H1 (cell line): Measurements from ENCODE around the gene CORO7. TPM values are rescaled to one million over a fixed set of nuclear protein-coding genes. Genes with fewer than 3 reads are reported as not detected.

Experiments used
- CTCF ChIA-PET: fragments of 300-600 bp; sonication (Branson Sonifier 250); formaldehyde crosslinking; loops from one replicate; lab custom pipeline; 2021; ENCODE audit not compliant: partially characterized antibody; lab: Charles Lee
- POLR2A ChIA-PET: fragments of 300-600 bp; sonication (Branson Sonifier 250); formaldehyde crosslinking; loops from one replicate; lab custom pipeline; 2021; ENCODE audit warnings: inconsistent platforms; ENCODE audit not compliant: partially characterized antibody; lab: Charles Lee
- DNase-seq, 2 experiments: peaks; one replicate each; pipeline versions ENCODE4 v3.0.0 to v3.0.0-alpha.2; 2010 to 2022; ENCODE audit warnings: low spot score in 2 of 2, low read depth in 1 of 2, mixed read lengths in 1 of 2
- FAIRE-seq: peaks from 2 replicates; lab custom pipeline; 2011; peaks lifted over from hg19 to GRCh38; lab: Jason Lieb, UNC
- H2AFZ ChIP-seq: 2 replicates; pipeline ENCODE4 v1.8.1; 2012; ENCODE audit warnings: low read length, inconsistent platforms
- H2AK5ac ChIP-seq: 2 replicates; pipeline ENCODE4 v1.6.1; 2013; ENCODE audit warnings: low read depth, low read length
- H2BK120ac ChIP-seq: replicated peaks from 2 replicates; pipeline ENCODE3; 2013; ENCODE audit warnings: low read depth, low read length, inconsistent platforms
- H2BK12ac ChIP-seq: 2 replicates; pipeline ENCODE4 v1.6.1; 2013; ENCODE audit warnings: low read depth, low read length
- H2BK15ac ChIP-seq: 2 replicates; pipeline ENCODE4 v1.6.1; 2013; ENCODE audit warnings: low read length
- H2BK20ac ChIP-seq: 2 replicates; pipeline ENCODE4 v1.6.1; 2013; ENCODE audit warnings: low read length
- H2BK5ac ChIP-seq: 2 replicates; pipeline ENCODE4 v1.6.1; 2013; ENCODE audit warnings: low read depth, low read length
- H3K14ac ChIP-seq: 2 replicates; pipeline ENCODE4 v1.6.1; 2013; ENCODE audit warnings: inconsistent platforms; ENCODE audit not compliant: insufficient read length
- H3K18ac ChIP-seq: 2 replicates; pipeline ENCODE4 v1.6.1; 2013; ENCODE audit warnings: low read length; ENCODE audit errors: extremely low read depth
- H3K23ac ChIP-seq: 2 replicates; pipeline ENCODE4 v1.6.1; 2013; ENCODE audit warnings: inconsistent platforms; ENCODE audit not compliant: insufficient read length
- H3K23me2 ChIP-seq: 2 replicates; pipeline ENCODE4 v1.6.1; 2013; ENCODE audit warnings: low read depth, low read length
- H3K27ac ChIP-seq: 2 replicates; pipeline ENCODE4 v1.6.1; 2011; ENCODE audit warnings: low read depth, low read length, inconsistent platforms
- H3K27me3 ChIP-seq, 4 experiments: replicated peaks in 1 of 4; 1 replicate in 1 of 4; 2 replicates in 3 of 4; pipeline versions ENCODE4 v1.6.1 to v1.8.1; 2011 to 2013; ENCODE audit warnings: low read length in 3 of 4, mild to moderate bottlenecking in 3 of 4, inconsistent platforms in 2 of 4, mixed read lengths in 2 of 4, moderate library complexity in 1 of 4; ENCODE audit not compliant: control insufficient read depth in 3 of 4, insufficient read depth in 3 of 4; ENCODE audit errors: extremely low read depth in 1 of 4
- H3K36me3 ChIP-seq, 4 experiments: 2 replicates each; pipeline versions ENCODE4 v1.6.1 to v1.8.1; 2011 to 2013; ENCODE audit warnings: mild to moderate bottlenecking in 4 of 4, low read length in 3 of 4, moderate library complexity in 2 of 4, control low read depth in 1 of 4, inconsistent platforms in 1 of 4; ENCODE audit not compliant: insufficient read depth in 4 of 4, control insufficient read depth in 2 of 4
- H3K4ac ChIP-seq: replicated peaks from 2 replicates; pipeline ENCODE3; 2013; ENCODE audit warnings: low read length, low read depth, mixed read lengths, inconsistent platforms; ENCODE audit not compliant: insufficient read length
- H3K4me1 ChIP-seq, 4 experiments: replicated peaks in 1 of 4; 1 replicate in 1 of 4; 2 replicates in 3 of 4; pipeline versions ENCODE4 v1.6.1 to v1.8.1; 2011 to 2013; ENCODE audit warnings: low read length in 3 of 4, inconsistent platforms in 2 of 4, mixed read lengths in 1 of 4; ENCODE audit not compliant: insufficient read depth in 4 of 4, control insufficient read depth in 3 of 4
- H3K4me2 ChIP-seq, 2 experiments: 2 replicates each; pipeline versions ENCODE4 v1.6.1 to v1.8.1; 2011 to 2013; ENCODE audit warnings: low read depth in 2 of 2, low read length in 2 of 2, control low read depth in 1 of 2, inconsistent platforms in 1 of 2, mild to moderate bottlenecking in 1 of 2; ENCODE audit not compliant: insufficient read depth in 1 of 2
- H3K4me3 ChIP-seq, 4 experiments: fragments of 200-600, 300-600 bp in 1 of 4; sonication (generic), shearing (Covaris generic), sonication (Bioruptor Twin) in 1 of 4; 2 replicates each; pipeline versions ENCODE4 v1.5.1 to v1.8.1; 2011 to 2016; ENCODE audit warnings: low read length in 4 of 4, low read depth in 3 of 4, control low read depth in 2 of 4, inconsistent platforms in 2 of 4, mild to moderate bottlenecking in 2 of 4, mixed read lengths in 1 of 4, moderate library complexity in 1 of 4; ENCODE audit not compliant: insufficient read depth in 2 of 4; ENCODE audit errors: extremely low read depth in 1 of 4
- H3K56ac ChIP-seq: replicated peaks from 2 replicates; pipeline ENCODE3; 2013; ENCODE audit warnings: low read depth, mild to moderate bottlenecking, mixed read lengths, low read length, inconsistent platforms; ENCODE audit not compliant: insufficient read length
- H3K79me1 ChIP-seq: 2 replicates; pipeline ENCODE4 v1.6.1; 2013; ENCODE audit warnings: low read depth, low read length, control low read depth
- H3K79me2 ChIP-seq, 2 experiments: 2 replicates each; pipeline versions ENCODE4 v1.6.1 to v1.8.1; 2012 to 2013; ENCODE audit warnings: low read length in 2 of 2, mild to moderate bottlenecking in 2 of 2, inconsistent platforms in 1 of 2; ENCODE audit not compliant: insufficient read depth in 2 of 2, control insufficient read depth in 1 of 2
- H3K9ac ChIP-seq, 4 experiments: replicated peaks in 1 of 4; 1 replicate in 1 of 4; 2 replicates in 3 of 4; pipeline versions ENCODE4 v1.6.1 to v1.8.1; 2011 to 2013; ENCODE audit warnings: low read depth in 3 of 4, low read length in 3 of 4, control low read depth in 2 of 4, mild to moderate bottlenecking in 2 of 4, moderate library complexity in 2 of 4, inconsistent platforms in 1 of 4; ENCODE audit errors: extremely low read depth in 1 of 4
- H3K9me3 ChIP-seq, 2 experiments: 2 replicates each; pipeline versions ENCODE4 v1.6.1 to v1.8.1; 2012 to 2013; ENCODE audit warnings: mild to moderate bottlenecking in 2 of 2, moderate library complexity in 2 of 2, control low read depth in 1 of 2, inconsistent platforms in 1 of 2, low read depth in 1 of 2, low read length in 1 of 2, mixed read lengths in 1 of 2; ENCODE audit not compliant: insufficient read depth in 2 of 2
- H4K20me1 ChIP-seq, 2 experiments: replicated peaks in 1 of 2; 2 replicates each; pipeline versions ENCODE3 to v1.8.1; 2011 to 2013; ENCODE audit warnings: inconsistent platforms in 2 of 2, low read length in 2 of 2, mild to moderate bottlenecking in 1 of 2; ENCODE audit not compliant: insufficient read depth in 2 of 2, control insufficient read depth in 1 of 2
- H4K5ac ChIP-seq: 2 replicates; pipeline ENCODE4 v1.6.1; 2013; ENCODE audit warnings: low read length, low read depth, mixed read lengths, inconsistent platforms; ENCODE audit not compliant: insufficient read length
- H4K8ac ChIP-seq: 2 replicates; pipeline ENCODE4 v1.8.0; 2013; ENCODE audit warnings: mild to moderate bottlenecking, moderate library complexity, low read length, inconsistent platforms; ENCODE audit not compliant: insufficient read depth; ENCODE audit errors: extremely low read depth
- H4K91ac ChIP-seq: replicated peaks from 2 replicates; pipeline ENCODE3; 2013; ENCODE audit warnings: low read length, mixed read lengths, inconsistent platforms; ENCODE audit not compliant: insufficient read length
- BCL11A ChIP-seq, 2 experiments: IDR thresholded peaks; one replicate each; pipeline ENCODE4 v1.6.1; 2011; ENCODE audit warnings: low read depth in 2 of 2, low read length in 2 of 2, mild to moderate bottlenecking in 2 of 2
- BRCA1 ChIP-seq: IDR thresholded peaks from 2 replicates; pipeline ENCODE4 v1.6.1; 2012; ENCODE audit warnings: low read depth, low read length, improper control_type of control experiment
- EGR1 ChIP-seq: IDR thresholded peaks from 2 replicates; pipeline ENCODE4 v1.6.1; 2011; ENCODE audit warnings: low read depth, low read length, borderline replicate concordance
- FOSL1 ChIP-seq: IDR thresholded peaks from 2 replicates; pipeline ENCODE4 v1.6.1; 2011; ENCODE audit warnings: mild to moderate bottlenecking, low read depth, low read length, moderate library complexity; ENCODE audit not compliant: insufficient read depth
- HDAC2 ChIP-seq, 2 experiments: fragments of 300-600 bp in 1 of 2; sonication (generic) in 1 of 2; IDR thresholded peaks; 2 replicates each; pipeline ENCODE4 v1.6.1; 2011 to 2012; ENCODE audit warnings: low read depth in 2 of 2, low read length in 2 of 2, mild to moderate bottlenecking in 2 of 2, moderate library complexity in 2 of 2, borderline replicate concordance in 1 of 2, inconsistent platforms in 1 of 2
- NANOG ChIP-seq: IDR thresholded peaks from 2 replicates; pipeline ENCODE4 v1.6.1; 2011; ENCODE audit warnings: low read length, low read depth, mild to moderate bottlenecking, inconsistent platforms; ENCODE audit not compliant: insufficient read depth, poor library complexity, severe bottlenecking
- PHF8 ChIP-seq: fragments of 200-600 bp; sonication (generic); conservative IDR thresholded peaks from 2 replicates; pipeline ENCODE4 v1.7.1; 2012; ENCODE audit warnings: low read depth, mild to moderate bottlenecking, inconsistent platforms, low read length, moderate library complexity
- SIX5 ChIP-seq: IDR thresholded peaks from 2 replicates; pipeline ENCODE4 v1.6.1; 2011; ENCODE audit warnings: mild to moderate bottlenecking, low read depth, low read length
- TAF1 ChIP-seq: IDR thresholded peaks from 2 replicates; pipeline ENCODE4 v1.6.1; 2011; ENCODE audit warnings: mild to moderate bottlenecking, low read depth, low read length
- TAF7 ChIP-seq: optimal IDR thresholded peaks from 2 replicates; pipeline ENCODE3; 2011; ENCODE audit warnings: low read depth, mild to moderate bottlenecking, inconsistent platforms, low read length, moderate library complexity, borderline replicate concordance
- WGBS, 2 experiments: shearing (Covaris generic) in 1 of 2; methylation state at CpG; one replicate each; pipeline versions ENCODE4 v1.1.6 to v1.1.7; 2013 to 2015; ENCODE audit warnings: low lambda C conversion rate in 2 of 2, mixed read lengths in 2 of 2, inconsistent platforms in 1 of 2, low coverage in 1 of 2, missing lambda C conversion rate in 1 of 2; ENCODE audit not compliant: insufficient replicate concordance in 2 of 2, insufficient coverage in 1 of 2, insufficient read length in 1 of 2; ENCODE audit errors: extremely low coverage in 1 of 2, missing lambda C conversion rate in 1 of 2; 5-methylcytosine and 5-hydroxymethylcytosine counted together
- polyA plus RNA-seq, 7 experiments: library from polyadenylated mRNA; depleted of rRNA in 3 of 7; stranded (reverse) in 5 of 7; unstranded in 2 of 7; fragments of >200 nt in 5 of 7; fragments of 200-250 nt in 2 of 7; gene quantifications; 1 replicate in 5 of 7; 2 replicates in 1 of 7; 4 replicates in 1 of 7; pipeline versions ENCODE4 v1.2.1 to v1.2.3, GENCODE V29; 2011 to 2013; ENCODE audit warnings: missing spikeins in 2 of 7, mixed read lengths in 2 of 7
- total RNA-seq: library from RNA; stranded (reverse); fragmentation: NEBNext Ultra II Directional; extraction: Animal tissue kit (Norgen Biotek cat#: 25700); gene quantifications from 2 replicates; pipeline ENCODE4 v1.2.1, GENCODE V29; 2021

The CORO7 gene
- total and polyA plus RNA-seq, 2 of the 8 experiments (the other 6 are each of a cell fraction or from before 2014, with no cell fraction given): 25.2 to 29.8 TPM

- no peak overlapping the region for H4K91ac ChIP-seq
- no peak overlapping the region for H3K4ac ChIP-seq
- H2BK12ac ChIP-seq: no peak overlapping the region
- H2AK5ac ChIP-seq: no peak overlapping the region
- FAIRE-seq (no peak), DNase-seq (no peak)
- no peak overlapping the region for H2BK20ac ChIP-seq
- no peaks in the 10 kb centered on the region for H3K27me3 ChIP-seq
- no peak overlapping the region for H3K18ac ChIP-seq
- TF ChIP-seq BRCA1: no peak
- no peak for TF ChIP-seq EGR1
- TF ChIP-seq PHF8: no peak
- no peak for TF ChIP-seq HDAC2 (IDR thresholded peaks at IDR 0.05; ENCODE audit: borderline replicate concordance in 1 of 2, low read depth in 2 of 2, low read length in 2 of 2)
- no peak for TF ChIP-seq FOSL1
- TF ChIP-seq BCL11A (IDR thresholded peaks at IDR 0.05; ENCODE audit: low read depth in 2 of 2, low read length in 2 of 2): no peak
- no peak for TF ChIP-seq NANOG
- no peak for TF ChIP-seq TAF1
- no peak for TF ChIP-seq SIX5
- no peak for TF ChIP-seq TAF7
- H3K9ac ChIP-seq: no peak overlapping the region
- H3K36me3 ChIP-seq: no peaks in the 10 kb centered on the region; a peak in 1 of 8 replicates
- H2BK5ac ChIP-seq: no peak overlapping the region
- H3K9me3 ChIP-seq: no peaks in the 10 kb centered on the region
- no peaks in the 10 kb centered on the region for H3K23me2 ChIP-seq
- no peak overlapping the region for H2BK120ac ChIP-seq
- peaks cover 0 to 9% of the 10 kb centered on the region in 2 experiments for H4K20me1 ChIP-seq
- no peak overlapping the region for H2BK15ac ChIP-seq
- CTCF ChIA-PET: interaction anchor here (1.1 to 17.2 kb wide), 6 partner anchors 8 to 146 kb away, joined by 4 to 659 read pairs (median 6); partner anchors contain the start of gene CORO7
- no peaks in the 10 kb centered on the region for H3K79me1 ChIP-seq
- H3K4me3 ChIP-seq: no peak overlapping the region
- H3K27ac ChIP-seq: no peak overlapping the region
- H3K23ac ChIP-seq: no peak overlapping the region
- no peak overlapping the region for H3K14ac ChIP-seq
- H4K8ac ChIP-seq: 0 out of 2 replicates have a peak overlapping the region, but pooled peaks have one; percentile 40
- POLR2A ChIA-PET: interaction anchor here (0.5 to 1.0 kb wide), 2 partner anchors 30 to 64 kb away, joined by 3 to 4 read pairs; no protein-coding TSS in a partner anchor
- H2AFZ ChIP-seq: no peak overlapping the region
- no peaks in the 10 kb centered on the region for H3K79me2 ChIP-seq
- H4K5ac ChIP-seq: no peak overlapping the region
- no peak overlapping the region for H3K56ac ChIP-seq
- 86% methylated on average over 17 of the region's 22 CpGs; no CpG with 5 or more reads in 1 of the 2 experiments for WGBS, 2 experiments
- H3K4me1 ChIP-seq: peaks cover 0 to 4% (median 0%) of the 10 kb centered on the region in 4 experiments; a peak in 3 of 7 replicates
- H3K4me2 ChIP-seq: no peak overlapping the region
Measured at GRCh38 chr16:4407543-4408322, 8.7 kb downstream of the CORO7 start.
